Activated CD4-positive, alpha-beta T cell treated with anti-CD3 and anti-CD28 coated beads, Interleukin-2, amount 50 U/mL, for 1 hour (primary cell): ENCODE data around the gene SLC46A2.

Experiments used
- DNase-seq: peaks from one replicate; pipeline ENCODE4 v3.0.0-alpha.2; 2020

SLC46A2 gene

GRCh38 chr9:112890106-112891081 is at the start of gene SLC46A2:
Gene SLC46A2 (minus strand): TSS chr9:112890876. CDS start chr9:112890681, 195 bp downstream.
- DNase-seq: no peak

GRCh38 chr9:112939418-112939817 is 48.7 kb upstream of the SLC46A2 start:
- DNase-seq: no peak

GRCh38 chr9:112933696-112934095 is 43.0 kb upstream of the SLC46A2 start:
- no peak for DNase-seq

- DNase-seq: no peak
Observed at GRCh38 chr9:112925058-112925641, 34.5 kb upstream of the SLC46A2 start.

GRCh38 chr9:112921549-112921948 is 30.9 kb upstream of the SLC46A2 start:
- DNase-seq: no peak

GRCh38 chr9:112917987-112918362 is 27.3 kb upstream of the SLC46A2 start:
- DNase-seq: no peak

GRCh38 chr9:112917047-112917986 is 26.6 kb upstream of the SLC46A2 start:
- no peak for DNase-seq

- DNase-seq: no peak
Observed at GRCh38 chr9:112914524-112914923, 23.8 kb upstream of the SLC46A2 start.

GRCh38 chr9:112913326-112913725 is 22.6 kb upstream of the SLC46A2 start:
- no peak for DNase-seq

GRCh38 chr9:112912636-112913035 is 22.0 kb upstream of the SLC46A2 start:
- DNase-seq: no peak

GRCh38 chr9:112911736-112912135 is 21.1 kb upstream of the SLC46A2 start:
- DNase-seq: no peak

- no peak for DNase-seq
Observed at GRCh38 chr9:112905084-112905483, 14.4 kb upstream of the SLC46A2 start.

GRCh38 chr9:112900901-112901300 is 10.2 kb upstream of the SLC46A2 start:
- DNase-seq: no peak

GRCh38 chr9:112900488-112900887 is 9.8 kb upstream of the SLC46A2 start:
- no peak for DNase-seq

GRCh38 chr9:112898872-112899311 is 8.2 kb upstream of the SLC46A2 start:
- no peak for DNase-seq

GRCh38 chr9:112896131-112896530 is 5.5 kb upstream of the SLC46A2 start:
- DNase-seq: no peak

- DNase-seq: no peak
Observed at GRCh38 chr9:112894699-112895098, 4.0 kb upstream of the SLC46A2 start.

- DNase-seq: no peak
Observed at GRCh38 chr9:112894041-112894440, 3.4 kb upstream of the SLC46A2 start.

GRCh38 chr9:112892981-112893380 is 2.3 kb upstream of the SLC46A2 start:
- no peak for DNase-seq

GRCh38 chr9:112891521-112891920 is 845 bp upstream of the SLC46A2 start:
- DNase-seq: no peak

- no peak for DNase-seq
Observed at GRCh38 chr9:112887381-112887780, 3.3 kb downstream of the SLC46A2 start.

- no peak for DNase-seq
Observed at GRCh38 chr9:112886351-112886750, 4.3 kb downstream of the SLC46A2 start.

GRCh38 chr9:112885324-112885723 is 5.4 kb downstream of the SLC46A2 start:
- DNase-seq: no peak
